ENCODE results near the gene TAX1BP3. TPM values are rescaled to one million over a fixed set of nuclear protein-coding genes. Genes with fewer than 3 reads are reported as not detected.

TAX1BP3 gene
- total and polyA plus RNA-seq, 2 of the 4 experiments (the other 2 are of a cell fraction), result 146 to 176 TPM

- TF ChIP-seq ELK1 (IDR thresholded peaks at IDR 0.05; ENCODE audit: borderline replicate concordance, low read depth, low read length) (no peak), FOS (IDR thresholded peaks at IDR 0.05; ENCODE audit: low read depth, low read length) (no peak), MXI1 (IDR thresholded peaks at IDR 0.05; ENCODE audit: borderline replicate concordance, low read depth, low read length) (no peak), POLR2A (IDR thresholded peaks at IDR 0.05; ENCODE audit: low read depth, low read length) (no peak)
- no TSS peak for BruUV-seq (replicated peaks)
Observed at GRCh38 chr17:3689262-3690093, 21.1 kb upstream of the TAX1BP3 start.

More at GRCh38 chr17:3689262-3690093, 21.1 kb upstream of the TAX1BP3 start:
- no peak overlapping the region for H3K27ac ChIP-seq (ENCODE audit: insufficient read depth, low read length)
- no peak overlapping the region for H2AFZ ChIP-seq (replicated peaks; ENCODE audit: low read length, poor library complexity)
- no peak overlapping the region for H4K5ac ChIP-seq (ENCODE audit: low read depth, low read length)
- intact Hi-C loops (cut with micrococcal nuclease) (no loop called here), dilution Hi-C loops (cut with HindIII; ENCODE audit: low sequenced_read_pairs, unreplicated experiment) (no loop called here), in situ Hi-C loops (cut with MboI; ENCODE audit: low sequenced_read_pairs) (no loop called here)
- no peaks in the 10 kb centered on the region for H3K9me3 ChIP-seq (ENCODE audit: control insufficient read depth, insufficient read depth, low read length)
- H3K18ac ChIP-seq (ENCODE audit: low read depth, low read length), result no peak overlapping the region
- no peak overlapping the region for H4K8ac ChIP-seq (ENCODE audit: low read depth in 2 of 2, low read length in 2 of 2)
- whole genome bisulfite sequencing, 2 experiments (ENCODE audit: extremely low coverage in 2 of 2, insufficient read length in 1 of 2), result 92% methylated on average over 8 of the region's 44 CpGs; no CpG with 5 or more reads in 1 of the 2 experiments
- H4K20me1 ChIP-seq (ENCODE audit: insufficient read depth, low read length), result no peaks in the 10 kb centered on the region
- H3K9me1 ChIP-seq (ENCODE audit: insufficient read depth, low read length), result no peaks in the 10 kb centered on the region
- no peak overlapping the region for H2BK5ac ChIP-seq (ENCODE audit: low read depth, low read length, poor library complexity, severe bottlenecking)
- H3K14ac ChIP-seq (replicated peaks; ENCODE audit: low read depth, low read length), result no peak overlapping the region
- no peaks in the 10 kb centered on the region for H3K79me1 ChIP-seq (ENCODE audit: low read depth in 1 of 2, low read length in 2 of 2)
- no peaks in the 10 kb centered on the region for H3K4me1 ChIP-seq (ENCODE audit: control insufficient read depth, insufficient read depth, low read length)
- H3K4me2 ChIP-seq (ENCODE audit: low read depth, low read length), result no peak overlapping the region
- H3K36me3 ChIP-seq (ENCODE audit: control insufficient read depth, insufficient read depth, low read length), result no peaks in the 10 kb centered on the region
- H2BK15ac ChIP-seq (ENCODE audit: low read depth, low read length), result no peak overlapping the region
- H2AK9ac ChIP-seq (replicated peaks; ENCODE audit: low read depth, low read length, poor library complexity), result no peak overlapping the region
- POLR2A ChIA-PET (ENCODE audit: unreplicated experiment), result no interaction called here
- H3K4me3 ChIP-seq (ENCODE audit: insufficient read depth, low read depth, low read length), result no peak overlapping the region
- no peak overlapping the region for H3K56ac ChIP-seq (ENCODE audit: extremely low read depth, insufficient read depth, low read length)
- no peak overlapping the region for H4K91ac ChIP-seq (ENCODE audit: insufficient read depth, low read depth, low read length)
- ATAC-seq (ENCODE audit: low read depth) (no peak), DNase-seq (no peak)
- H3K23ac ChIP-seq (ENCODE audit: low read depth, low read length), result no peak overlapping the region
- no peak overlapping the region for H2BK20ac ChIP-seq (ENCODE audit: low read depth, low read length)
- no peak overlapping the region for H2BK120ac ChIP-seq (ENCODE audit: low read depth, low read length)
- no peak overlapping the region for H2AK5ac ChIP-seq (ENCODE audit: low read depth, low read length)
- H3K9ac ChIP-seq (ENCODE audit: low read depth, low read length), result no peak overlapping the region
- H3K4ac ChIP-seq (ENCODE audit: low read depth, low read length), result no peak overlapping the region
- CTCF ChIA-PET, result no interaction called here
- peaks cover 9% of the 10 kb centered on the region for H3K27me3 ChIP-seq (ENCODE audit: control insufficient read depth, insufficient read depth, low read length)

Measured in IMR-90 (cell line).